Activated CD8-positive, alpha-beta memory T cell treated with anti-CD3 and anti-CD28 coated beads, Interleukin-2, amount 50 U/mL, for 24 hours (primary cell): Measurements from ENCODE around the gene PGA3.
"Not testable (repeated sequence)": the region's sequence is repeated elsewhere in the genome, so short reads cannot be mapped to it uniquely, and the experiment has no call there.

Source experiments
- DNase-seq: peaks from one replicate; pipeline ENCODE4 v3.0.0-alpha.2; 2020; ENCODE audit errors: extremely low read depth

Gene PGA3

GRCh38 chr11:61202950-61203746, at the start of gene PGA3:
Gene PGA3 (plus strand): TSS chr11:61203515. CDS start chr11:61203565, 50 bp downstream.
- DNase-seq: not testable (repeated sequence)

GRCh38 chr11:61153593-61154095, 49.7 kb upstream of the PGA3 start:
- no peak for DNase-seq

- DNase-seq: no peak
Observed at GRCh38 chr11:61154528-61154927, 48.8 kb upstream of the PGA3 start.

GRCh38 chr11:61155312-61155711, 48.0 kb upstream of the PGA3 start:
- no peak for DNase-seq

GRCh38 chr11:61155741-61156140, 47.6 kb upstream of the PGA3 start:
- DNase-seq: no peak

- no peak for DNase-seq
Observed at GRCh38 chr11:61157743-61158142, 45.6 kb upstream of the PGA3 start.

GRCh38 chr11:61158691-61159381, 44.5 kb upstream of the PGA3 start:
- no peak for DNase-seq

GRCh38 chr11:61160487-61161189, 42.7 kb upstream of the PGA3 start:
- DNase-seq: no peak

GRCh38 chr11:61161190-61162091, 41.9 kb upstream of the PGA3 start, which contains the start of gene VPS37C:
Gene VPS37C (minus strand): TSS chr11:61161426. CDS start chr11:61138829, 22,597 bp downstream.
- peak; percentile 72 for DNase-seq

GRCh38 chr11:61162092-61162941, 41.0 kb upstream of the PGA3 start:
- DNase-seq: no peak

GRCh38 chr11:61163021-61163420, 40.3 kb upstream of the PGA3 start:
- no peak for DNase-seq

GRCh38 chr11:61163714-61164605, 39.4 kb upstream of the PGA3 start:
- DNase-seq: no peak

- no peak for DNase-seq
Observed at GRCh38 chr11:61164606-61165424, 38.5 kb upstream of the PGA3 start.

- not testable (repeated sequence) for DNase-seq
Observed at GRCh38 chr11:61165785-61166184, 37.5 kb upstream of the PGA3 start.

GRCh38 chr11:61166331-61166730, 37.0 kb upstream of the PGA3 start:
- DNase-seq: not testable (repeated sequence)

- DNase-seq: no peak
Observed at GRCh38 chr11:61168042-61168688, 35.1 kb upstream of the PGA3 start.

GRCh38 chr11:61168800-61169199, 34.5 kb upstream of the PGA3 start:
- no peak for DNase-seq

GRCh38 chr11:61170566-61170965, 32.7 kb upstream of the PGA3 start:
- no peak for DNase-seq
